ENCODE data around the gene BABAM1. TPM values are rescaled to one million over a fixed set of nuclear protein-coding genes. Genes with fewer than 3 reads are reported as not detected.

BABAM1 gene
- total RNA-seq, 4 donors from 2014 or later: 60.0 to 72.0 (median 67.0) TPM

GRCh38 chr19:17243830-17244617 lies 23.2 kb upstream of the BABAM1 start:
- TF ChIP-seq POLR2A (IDR thresholded peaks at IDR 0.05) (no peak), EP300 (IDR thresholded peaks at IDR 0.05) (no peak)
- TF ChIP-seq, protein P1, sequence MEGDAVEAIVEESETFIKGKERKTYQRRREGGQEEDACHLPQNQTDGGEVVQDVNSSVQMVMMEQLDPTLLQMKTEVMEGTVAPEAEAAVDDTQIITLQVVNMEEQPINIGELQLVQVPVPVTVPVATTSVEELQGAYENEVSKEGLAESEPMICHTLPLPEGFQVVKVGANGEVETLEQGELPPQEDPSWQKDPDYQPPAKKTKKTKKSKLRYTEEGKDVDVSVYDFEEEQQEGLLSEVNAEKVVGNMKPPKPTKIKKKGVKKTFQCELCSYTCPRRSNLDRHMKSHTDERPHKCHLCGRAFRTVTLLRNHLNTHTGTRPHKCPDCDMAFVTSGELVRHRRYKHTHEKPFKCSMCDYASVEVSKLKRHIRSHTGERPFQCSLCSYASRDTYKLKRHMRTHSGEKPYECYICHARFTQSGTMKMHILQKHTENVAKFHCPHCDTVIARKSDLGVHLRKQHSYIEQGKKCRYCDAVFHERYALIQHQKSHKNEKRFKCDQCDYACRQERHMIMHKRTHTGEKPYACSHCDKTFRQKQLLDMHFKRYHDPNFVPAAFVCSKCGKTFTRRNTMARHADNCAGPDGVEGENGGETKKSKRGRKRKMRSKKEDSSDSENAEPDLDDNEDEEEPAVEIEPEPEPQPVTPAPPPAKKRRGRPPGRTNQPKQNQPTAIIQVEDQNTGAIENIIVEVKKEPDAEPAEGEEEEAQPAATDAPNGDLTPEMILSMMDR (IDR thresholded peaks at IDR 0.05): no peak
- H3K4me1 ChIP-seq: peaks cover 0 to 61% (median 37%) of the 10 kb centered on the region in 4 donors
- H3K36me3 ChIP-seq: peaks cover 0 to 17% (median 0%) of the 10 kb centered on the region in 3 donors
- WGBS, 2 donors: 12 to 13% methylated on average over 22 to 45 of the region's 52 CpGs
- peak; percentile 58 to 59 for DNase-seq (ENCODE audit: low spot score in 2 of 2)
- no peaks in the 10 kb centered on the region for H3K9me3 ChIP-seq
- no peaks in the 10 kb centered on the region for H3K27me3 ChIP-seq
- peak overlapping the region; percentile 43 to 87 (median 84) for H3K27ac ChIP-seq
- peak overlapping the region; percentile 66 to 86 (median 72) for H3K4me3 ChIP-seq

DNA sequence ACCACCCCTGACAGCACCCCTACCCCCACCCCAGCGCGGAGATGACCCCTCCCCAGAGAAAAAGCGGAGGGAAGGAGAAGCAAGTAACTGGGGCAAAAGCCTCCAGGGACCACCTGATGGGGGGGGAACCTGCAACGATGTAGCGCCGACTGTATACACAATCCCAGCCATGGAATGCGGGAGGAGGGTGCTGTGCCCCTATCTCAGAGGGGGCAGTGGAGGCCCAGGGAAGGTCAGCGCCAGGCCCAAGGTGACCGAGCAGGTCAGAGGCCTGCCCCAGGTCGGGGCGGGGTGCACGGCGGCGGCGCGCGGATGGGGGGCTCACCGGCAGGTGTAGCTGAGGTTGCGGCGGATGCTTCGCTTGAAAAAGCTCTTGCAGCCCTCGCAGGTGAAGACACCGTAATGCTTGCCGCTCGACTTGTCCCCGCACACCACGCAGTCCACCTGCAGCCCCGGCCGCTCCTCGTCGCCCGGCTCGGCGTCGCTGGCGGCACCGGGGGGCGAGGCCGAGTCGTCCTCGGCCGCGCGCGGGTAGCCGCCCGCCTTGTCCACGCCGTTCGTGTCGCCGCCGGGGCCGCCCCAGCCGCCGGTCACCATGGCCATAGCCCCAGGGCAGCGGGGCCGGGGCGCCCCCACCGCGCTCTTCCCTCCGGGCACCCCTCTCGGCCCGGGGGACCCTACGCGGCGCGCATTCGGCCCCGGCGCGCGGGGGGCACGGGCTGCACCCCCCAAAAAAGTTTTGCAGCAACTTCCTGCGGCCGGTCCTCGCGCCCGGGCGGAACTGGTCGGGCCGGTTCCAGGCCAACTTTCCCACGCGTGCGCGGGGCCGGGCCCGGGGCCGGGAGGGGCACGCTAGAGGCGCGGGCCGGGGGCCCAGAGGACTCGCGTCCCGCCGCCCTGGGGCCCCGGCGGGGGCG lies 22.4 kb upstream of the BABAM1 start:
- no peak for DNase-seq (ENCODE audit: low spot score in 2 of 2)
- Histone ChIP-seq H3K9me3 (no peaks in the 10 kb centered on the region), H3K4me1 (peaks cover 0 to 66% (median 37%) of the 10 kb centered on the region in 4 donors), H3K27me3 (no peaks in the 10 kb centered on the region), H3K27ac (peak overlapping the region; percentile 43 to 87 (median 84)), H3K36me3 (peaks cover 0 to 10% (median 0%) of the 10 kb centered on the region in 3 donors), H3K4me3 (peak overlapping the region; percentile 66 to 86 (median 72))
- TF ChIP-seq, protein P1 (IDR thresholded peaks at IDR 0.05): no peak
- TF ChIP-seq EP300 (IDR thresholded peaks at IDR 0.05) (no peak), POLR2A (IDR thresholded peaks at IDR 0.05) (no peak)
- WGBS, 2 donors: 0 to 1% methylated on average over 26 to 39 of the region's 100 CpGs

DNA sequence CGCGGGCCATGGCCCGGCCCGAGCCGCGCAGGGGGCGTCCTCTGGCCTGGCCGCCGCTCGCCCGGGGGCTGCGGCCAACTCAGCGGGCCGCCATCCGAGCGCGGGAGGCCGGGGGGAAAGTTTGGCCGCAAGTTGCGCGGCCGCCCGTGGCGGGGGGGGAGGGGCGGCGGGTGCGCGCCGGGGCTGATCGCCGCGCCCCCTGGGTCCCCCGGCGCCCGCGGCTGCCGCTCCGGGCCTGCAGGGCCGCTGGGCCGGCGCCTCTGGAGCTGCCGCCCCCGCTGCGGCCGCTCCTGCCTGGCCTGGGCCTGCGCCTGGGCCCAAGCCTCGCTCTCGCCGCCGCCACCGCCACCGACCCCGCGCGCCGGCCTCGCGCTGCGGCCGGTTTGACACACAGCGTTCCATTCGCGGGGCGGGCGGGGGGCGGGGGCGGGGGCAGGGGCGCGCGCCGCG lies 21.7 kb upstream of the BABAM1 start, which contains the start of gene NR2F6:
NR2F6 (minus strand) TSS at position 385 of the 450 bp plus-strand sequence. CDS start 699 bp downstream, outside the sequence.
- Histone ChIP-seq H3K9me3 (no peaks in the 10 kb centered on the region), H3K27me3 (no peaks in the 10 kb centered on the region), H3K4me1 (peaks cover 0 to 66% (median 37%) of the 10 kb centered on the region in 4 donors), H3K27ac (peak within 1 kb of the TSS; percentile 43 to 93 (median 86)), H3K4me3 (peak within 1 kb of the TSS; percentile 66 to 86 (median 72)), H3K36me3 (peaks cover 0 to 4% (median 0%) of the 10 kb centered on the region in 3 donors)
- no peak for DNase-seq (ENCODE audit: low spot score in 2 of 2)
- whole genome bisulfite sequencing, 2 donors: 0 to 1% methylated on average over 19 to 45 of the region's 72 CpGs
- TF ChIP-seq, protein P1 (IDR thresholded peaks at IDR 0.05): no peak
- TF ChIP-seq POLR2A (IDR thresholded peaks at IDR 0.05): peak in 1 of 2 donors; percentile 46

- TF ChIP-seq, protein P1 (IDR thresholded peaks at IDR 0.05): no peak
- TF ChIP-seq EP300 (IDR thresholded peaks at IDR 0.05) (no peak), POLR2A (IDR thresholded peaks at IDR 0.05) (no peak)
- no peaks in the 10 kb centered on the region for H3K9me3 ChIP-seq
- DNase-seq (ENCODE audit: low spot score in 2 of 2): peak in 1 of 2 donors; percentile 28
- peak overlapping the region; percentile 52 to 76 (median 66) for H3K4me3 ChIP-seq
- WGBS, 2 donors: 9 to 15% methylated on average over 20 of the region's 21 CpGs
- no peaks in the 10 kb centered on the region for H3K36me3 ChIP-seq
- H3K4me1 ChIP-seq: peaks cover 0 to 59% (median 34%) of the 10 kb centered on the region in 4 donors
- H3K27me3 ChIP-seq: no peaks in the 10 kb centered on the region
- peak overlapping the region; percentile 39 to 93 (median 86) for H3K27ac ChIP-seq
These were observed 20.4 kb upstream of the BABAM1 start for GRCh38 chr19:17246681-17247425.
